GM21390 (cell line): ENCODE data around the gene MIER2.
A peak's percentile ranks its signal among the peaks of the same experiment; 100 is the strongest.
"Not testable (repeated sequence)": the region's sequence is repeated elsewhere in the genome, so short reads cannot be mapped to it uniquely, and the experiment has no call there.

ENCODE experiments used
- ATAC-seq: cut with Tn5 transposase; IDR thresholded peaks from one replicate; pipeline ENCODE4 v1.9.1; 2021; ENCODE audit not compliant: unreplicated experiment

MIER2 gene

GRCh38 chr19:364496-365287 is 20.1 kb upstream of the MIER2 start:
- ATAC-seq: no peak

- ATAC-seq: no peak
Measured at GRCh38 chr19:362683-363082, 18.1 kb upstream of the MIER2 start.

- no peak for ATAC-seq
Measured at GRCh38 chr19:362154-362553, 17.6 kb upstream of the MIER2 start.

- ATAC-seq: no peak
Measured at GRCh38 chr19:359653-359925, 15.0 kb upstream of the MIER2 start.

GRCh38 chr19:355536-355935 is 10.9 kb upstream of the MIER2 start:
- not testable (repeated sequence) for ATAC-seq

GRCh38 chr19:355134-355533 is 10.5 kb upstream of the MIER2 start:
- ATAC-seq: no peak

- no peak for ATAC-seq
Measured at GRCh38 chr19:351976-352625, 7.5 kb upstream of the MIER2 start.

GRCh38 chr19:347946-348861 is 3.6 kb upstream of the MIER2 start:
- no peak for ATAC-seq

- ATAC-seq: no peak
Measured at GRCh38 chr19:345320-345879, 804 bp upstream of the MIER2 start.

GRCh38 chr19:343941-344624 is 513 bp downstream of the MIER2 start:
- ATAC-seq: peak; percentile 20

GRCh38 chr19:343451-343931 is 1.1 kb downstream of the MIER2 start:
- ATAC-seq: no peak

GRCh38 chr19:342801-343421 is 1.7 kb downstream of the MIER2 start:
- ATAC-seq: no peak

GRCh38 chr19:342128-342455 is 2.5 kb downstream of the MIER2 start:
- ATAC-seq: no peak

GRCh38 chr19:341386-342127 is 3.0 kb downstream of the MIER2 start:
- ATAC-seq: no peak

- ATAC-seq: no peak
Measured at GRCh38 chr19:340620-341385, 3.8 kb downstream of the MIER2 start.

- ATAC-seq: no peak
Measured at GRCh38 chr19:339262-339887, 5.2 kb downstream of the MIER2 start.

GRCh38 chr19:338421-338820 is 6.2 kb downstream of the MIER2 start:
- no peak for ATAC-seq

GRCh38 chr19:336067-336614 is 8.5 kb downstream of the MIER2 start:
- no peak for ATAC-seq
